ENCODE measurements around the gene KIZ.

Gene KIZ

DNA sequence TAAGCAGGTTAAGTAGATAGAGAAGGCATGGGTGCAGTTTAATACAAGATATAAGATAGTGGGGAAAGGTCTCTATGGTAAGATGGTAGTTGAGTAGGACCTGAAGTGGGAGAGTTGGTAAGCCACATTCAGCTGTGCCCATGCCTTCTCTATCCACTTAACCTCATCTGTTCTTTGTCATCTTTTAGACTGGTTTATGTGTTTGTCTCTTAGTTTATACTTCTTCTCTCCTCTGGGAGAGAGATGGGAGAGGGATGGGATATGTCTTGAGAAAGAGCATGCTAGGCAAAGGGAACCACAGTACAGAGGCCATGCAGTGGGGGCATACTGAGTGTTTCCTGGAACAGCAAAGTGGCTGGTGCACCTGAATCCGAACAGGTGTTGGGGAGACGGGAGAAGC is 46.7 kb downstream of the KIZ start:
- no peaks in the 10 kb centered on the region for H3K36me3 ChIP-seq (ENCODE audit: control insufficient read depth, insufficient read depth, low read length)
- no peak overlapping the region for H3K27ac ChIP-seq (ENCODE audit: insufficient read depth, low read length, poor library complexity, severe bottlenecking)
- H3K4me3 ChIP-seq (ENCODE audit: insufficient read depth, low read depth, low read length, poor library complexity, severe bottlenecking) = no peak overlapping the region
- H3K27me3 ChIP-seq (replicated peaks; ENCODE audit: control insufficient read depth, insufficient read depth, low read length, poor library complexity, severe bottlenecking) = no peaks in the 10 kb centered on the region
- H3K9me3 ChIP-seq (ENCODE audit: control insufficient read depth, low read length) = no peaks in the 10 kb centered on the region
- H3K4me1 ChIP-seq (ENCODE audit: control insufficient read depth, insufficient read depth, low read length, poor library complexity, severe bottlenecking) = no peaks in the 10 kb centered on the region
- no peak for DNase-seq

DNA sequence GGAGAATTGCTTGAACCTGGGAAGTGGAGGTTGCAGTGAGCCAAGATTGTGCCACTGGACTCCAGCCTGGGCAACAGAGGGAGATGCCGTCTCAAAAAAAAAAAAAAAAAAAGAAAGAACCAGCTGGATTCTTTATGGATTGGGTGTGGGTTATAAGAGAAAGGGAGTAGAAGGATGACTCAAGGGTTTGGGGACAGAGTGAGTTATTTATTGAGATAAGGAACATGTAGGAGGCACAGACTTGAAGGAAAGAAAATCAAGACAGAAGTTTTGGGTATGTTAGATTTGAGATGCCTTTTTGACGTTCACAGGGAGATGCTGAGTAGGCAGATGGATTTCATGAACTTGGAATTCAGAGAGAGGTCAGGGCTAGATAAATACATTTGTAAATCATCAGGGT is 47.6 kb downstream of the KIZ start:
- H3K9me3 ChIP-seq (ENCODE audit: control insufficient read depth, low read length) = no peaks in the 10 kb centered on the region
- H3K27ac ChIP-seq (ENCODE audit: insufficient read depth, low read length, poor library complexity, severe bottlenecking) = no peak overlapping the region
- H3K4me1 ChIP-seq (ENCODE audit: control insufficient read depth, insufficient read depth, low read length, poor library complexity, severe bottlenecking) = no peaks in the 10 kb centered on the region
- H3K4me3 ChIP-seq (ENCODE audit: insufficient read depth, low read depth, low read length, poor library complexity, severe bottlenecking) = no peak overlapping the region
- H3K36me3 ChIP-seq (ENCODE audit: control insufficient read depth, insufficient read depth, low read length) = no peaks in the 10 kb centered on the region
- no peaks in the 10 kb centered on the region for H3K27me3 ChIP-seq (replicated peaks; ENCODE audit: control insufficient read depth, insufficient read depth, low read length, poor library complexity, severe bottlenecking)
- no peak for DNase-seq

DNA sequence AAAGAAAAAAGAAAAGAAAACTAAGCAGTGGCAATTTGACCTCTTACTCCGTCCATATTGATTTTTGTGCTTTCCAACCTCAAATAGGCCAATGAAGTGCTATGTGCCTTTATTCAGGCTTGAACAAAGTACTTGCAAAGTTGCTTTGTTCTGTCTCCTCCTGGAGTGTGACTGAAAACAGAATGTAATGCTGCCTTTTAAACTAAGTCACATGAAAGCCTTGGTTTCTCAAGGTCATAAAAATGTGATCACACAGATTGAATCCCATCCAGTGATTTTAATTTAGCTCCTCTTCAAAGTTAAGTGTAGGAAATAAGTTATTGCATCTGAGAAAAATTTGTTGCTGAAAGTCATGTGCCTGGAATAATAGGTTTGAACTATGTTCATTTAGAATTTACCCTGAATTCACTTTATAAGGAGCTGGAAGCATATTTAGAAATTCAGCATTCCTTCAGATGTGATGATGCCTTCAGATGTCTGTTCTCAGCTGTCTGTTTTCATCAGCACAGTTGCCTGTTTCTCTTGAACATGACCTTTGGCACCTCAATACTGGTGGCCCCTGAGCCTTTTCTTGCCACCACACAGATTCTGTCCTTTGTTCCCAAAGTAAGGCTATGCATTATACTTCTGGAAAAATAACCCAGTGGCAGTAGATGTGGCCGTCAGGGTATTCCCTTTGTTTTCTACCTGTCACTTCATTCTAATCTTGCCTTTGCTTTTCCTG is 48.8 kb downstream of the KIZ start:
- H3K27ac ChIP-seq (ENCODE audit: insufficient read depth, low read length, poor library complexity, severe bottlenecking) = no peak overlapping the region
- no peaks in the 10 kb centered on the region for H3K27me3 ChIP-seq (replicated peaks; ENCODE audit: control insufficient read depth, insufficient read depth, low read length, poor library complexity, severe bottlenecking)
- no peak overlapping the region for H3K4me3 ChIP-seq (ENCODE audit: insufficient read depth, low read depth, low read length, poor library complexity, severe bottlenecking)
- DNase-seq = no peak
- H3K36me3 ChIP-seq (ENCODE audit: control insufficient read depth, insufficient read depth, low read length) = no peaks in the 10 kb centered on the region
- H3K4me1 ChIP-seq (ENCODE audit: control insufficient read depth, insufficient read depth, low read length, poor library complexity, severe bottlenecking) = no peaks in the 10 kb centered on the region
- H3K9me3 ChIP-seq (ENCODE audit: control insufficient read depth, low read length) = no peaks in the 10 kb centered on the region

DNA sequence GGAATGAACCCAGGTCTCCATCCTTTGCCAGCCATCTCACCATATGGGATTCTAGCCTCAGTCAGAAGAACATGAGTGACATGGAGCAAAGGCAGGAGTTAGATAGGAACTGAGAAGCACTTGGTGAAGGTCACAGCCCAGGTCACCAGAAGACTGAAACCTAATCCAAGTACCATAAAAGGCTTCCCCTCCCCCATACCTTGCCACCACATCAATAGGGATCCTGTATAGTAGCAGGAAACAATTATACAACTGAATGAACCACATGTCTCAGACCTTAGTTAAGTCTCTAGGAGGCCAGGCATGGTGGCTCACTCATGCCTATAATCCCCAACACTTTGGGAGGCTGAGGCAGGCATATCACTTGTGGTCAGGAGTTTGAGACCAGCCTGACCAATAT is 49.6 kb downstream of the KIZ start:
- H3K9me3 ChIP-seq (ENCODE audit: control insufficient read depth, low read length) = no peaks in the 10 kb centered on the region
- H3K27ac ChIP-seq (ENCODE audit: insufficient read depth, low read length, poor library complexity, severe bottlenecking) = no peak overlapping the region
- no peak for DNase-seq
- no peak overlapping the region for H3K4me3 ChIP-seq (ENCODE audit: insufficient read depth, low read depth, low read length, poor library complexity, severe bottlenecking)
- no peaks in the 10 kb centered on the region for H3K36me3 ChIP-seq (ENCODE audit: control insufficient read depth, insufficient read depth, low read length)
- no peaks in the 10 kb centered on the region for H3K27me3 ChIP-seq (replicated peaks; ENCODE audit: control insufficient read depth, insufficient read depth, low read length, poor library complexity, severe bottlenecking)
- H3K4me1 ChIP-seq (ENCODE audit: control insufficient read depth, insufficient read depth, low read length, poor library complexity, severe bottlenecking) = no peaks in the 10 kb centered on the region

DNA sequence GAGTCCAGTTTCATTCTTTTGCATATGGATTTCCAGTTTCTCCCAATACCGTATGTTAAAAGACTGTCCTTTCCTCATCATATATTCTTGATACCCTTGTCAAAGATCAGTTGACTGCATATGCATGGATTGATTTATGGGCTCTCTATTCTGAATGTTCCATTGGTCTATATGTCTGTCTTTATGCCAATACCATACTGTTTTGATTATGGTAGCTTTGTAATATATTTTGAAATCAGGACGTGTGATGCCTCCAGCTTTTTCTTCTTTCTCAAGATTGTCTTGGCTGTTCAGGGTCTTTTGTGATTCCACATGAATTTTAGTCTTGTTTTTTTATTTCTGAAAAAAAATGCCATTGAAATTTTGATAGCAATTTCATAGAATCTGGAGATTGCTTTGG is 51.9 kb downstream of the KIZ start:
- Histone ChIP-seq H3K27ac (ENCODE audit: insufficient read depth, low read length, poor library complexity, severe bottlenecking) (no peak overlapping the region), H3K36me3 (ENCODE audit: control insufficient read depth, insufficient read depth, low read length) (no peaks in the 10 kb centered on the region), H3K4me3 (ENCODE audit: insufficient read depth, low read depth, low read length, poor library complexity, severe bottlenecking) (no peak overlapping the region), H3K27me3 (replicated peaks; ENCODE audit: control insufficient read depth, insufficient read depth, low read length, poor library complexity, severe bottlenecking) (no peaks in the 10 kb centered on the region), H3K9me3 (ENCODE audit: control insufficient read depth, low read length) (no peaks in the 10 kb centered on the region), H3K4me1 (ENCODE audit: control insufficient read depth, insufficient read depth, low read length, poor library complexity, severe bottlenecking) (no peaks in the 10 kb centered on the region)
- DNase-seq = no peak

DNA sequence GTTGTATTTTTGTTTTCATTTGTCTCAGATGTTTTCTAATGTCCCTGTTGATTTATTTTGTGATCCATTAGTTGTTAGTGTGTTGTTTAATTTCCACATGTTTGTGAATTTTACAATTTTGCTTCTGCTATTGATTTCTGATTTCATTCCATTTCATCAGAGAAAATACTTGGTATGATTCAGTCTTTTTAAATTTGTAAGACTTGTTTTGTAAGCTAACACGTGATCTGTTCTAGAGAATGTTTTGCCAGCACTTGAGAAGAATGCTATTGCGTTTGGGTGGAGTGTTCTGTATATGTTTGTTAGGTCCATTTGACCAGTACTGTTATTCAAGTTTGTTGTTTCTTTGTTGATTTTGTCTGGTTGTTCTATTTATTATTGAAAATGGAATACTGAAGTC is 53.9 kb downstream of the KIZ start:
- H3K4me3 ChIP-seq (ENCODE audit: insufficient read depth, low read depth, low read length, poor library complexity, severe bottlenecking) = no peak overlapping the region
- H3K4me1 ChIP-seq (ENCODE audit: control insufficient read depth, insufficient read depth, low read length, poor library complexity, severe bottlenecking) = no peaks in the 10 kb centered on the region
- no peaks in the 10 kb centered on the region for H3K27me3 ChIP-seq (replicated peaks; ENCODE audit: control insufficient read depth, insufficient read depth, low read length, poor library complexity, severe bottlenecking)
- H3K36me3 ChIP-seq (ENCODE audit: control insufficient read depth, insufficient read depth, low read length) = no peaks in the 10 kb centered on the region
- H3K9me3 ChIP-seq (ENCODE audit: control insufficient read depth, low read length) = no peaks in the 10 kb centered on the region
- DNase-seq = no peak
- H3K27ac ChIP-seq (ENCODE audit: insufficient read depth, low read length, poor library complexity, severe bottlenecking) = no peak overlapping the region

DNA sequence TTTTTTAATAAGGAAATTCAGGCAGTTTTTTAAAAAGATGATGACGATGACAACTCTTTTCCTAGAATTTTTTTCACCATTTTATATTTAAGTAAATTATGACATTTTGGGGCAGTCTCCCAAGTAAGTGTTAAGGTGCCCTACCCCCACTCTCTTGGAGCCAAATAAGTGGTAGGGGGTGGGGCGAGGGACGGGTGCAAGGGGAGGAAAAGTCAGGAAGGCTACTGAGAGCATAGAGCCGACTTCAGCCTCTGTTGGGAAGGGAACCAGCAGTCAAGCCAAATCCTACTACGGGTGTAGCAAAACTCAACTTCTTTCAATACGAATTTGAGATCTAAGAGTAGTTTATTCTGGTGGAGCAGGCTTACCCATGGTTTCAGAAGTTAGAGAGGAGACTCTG is 54.4 kb downstream of the KIZ start:
- no peaks in the 10 kb centered on the region for H3K4me1 ChIP-seq (ENCODE audit: control insufficient read depth, insufficient read depth, low read length, poor library complexity, severe bottlenecking)
- no peaks in the 10 kb centered on the region for H3K27me3 ChIP-seq (replicated peaks; ENCODE audit: control insufficient read depth, insufficient read depth, low read length, poor library complexity, severe bottlenecking)
- no peak for DNase-seq

DNA sequence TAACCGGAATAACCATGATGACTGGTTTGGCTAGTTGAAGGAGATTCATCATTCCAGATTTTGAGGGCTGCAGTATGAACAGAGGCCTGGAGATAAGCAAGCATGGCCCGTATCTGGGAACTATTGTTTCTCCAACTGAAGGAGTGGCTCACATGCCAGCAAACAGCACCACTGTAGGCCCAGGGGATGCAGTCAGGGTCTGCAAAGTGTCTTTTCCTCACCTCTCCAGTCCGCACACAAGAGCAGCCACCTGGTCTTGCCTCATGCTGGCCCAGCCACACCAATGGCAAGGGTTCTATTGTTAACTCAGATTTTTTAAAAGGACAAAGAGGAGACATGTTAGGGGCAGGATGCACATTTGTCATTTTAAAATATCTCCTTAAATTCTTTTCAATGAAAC is 55.1 kb downstream of the KIZ start:
- no peak overlapping the region for H3K4me3 ChIP-seq (ENCODE audit: insufficient read depth, low read depth, low read length, poor library complexity, severe bottlenecking)
- no peak for DNase-seq
- no peaks in the 10 kb centered on the region for H3K4me1 ChIP-seq (ENCODE audit: control insufficient read depth, insufficient read depth, low read length, poor library complexity, severe bottlenecking)
- H3K27me3 ChIP-seq (replicated peaks; ENCODE audit: control insufficient read depth, insufficient read depth, low read length, poor library complexity, severe bottlenecking) = no peaks in the 10 kb centered on the region
- H3K27ac ChIP-seq (ENCODE audit: insufficient read depth, low read length, poor library complexity, severe bottlenecking) = no peak overlapping the region
- no peaks in the 10 kb centered on the region for H3K9me3 ChIP-seq (ENCODE audit: control insufficient read depth, low read length)
- no peaks in the 10 kb centered on the region for H3K36me3 ChIP-seq (ENCODE audit: control insufficient read depth, insufficient read depth, low read length)

More for the DNA sequence above, 54.4 kb downstream of the KIZ start:
- Histone ChIP-seq H3K36me3 (ENCODE audit: control insufficient read depth, insufficient read depth, low read length) (no peaks in the 10 kb centered on the region), H3K27ac (ENCODE audit: insufficient read depth, low read length, poor library complexity, severe bottlenecking) (no peak overlapping the region), H3K4me3 (ENCODE audit: insufficient read depth, low read depth, low read length, poor library complexity, severe bottlenecking) (no peak overlapping the region), H3K9me3 (ENCODE audit: control insufficient read depth, low read length) (no peaks in the 10 kb centered on the region)

DNA sequence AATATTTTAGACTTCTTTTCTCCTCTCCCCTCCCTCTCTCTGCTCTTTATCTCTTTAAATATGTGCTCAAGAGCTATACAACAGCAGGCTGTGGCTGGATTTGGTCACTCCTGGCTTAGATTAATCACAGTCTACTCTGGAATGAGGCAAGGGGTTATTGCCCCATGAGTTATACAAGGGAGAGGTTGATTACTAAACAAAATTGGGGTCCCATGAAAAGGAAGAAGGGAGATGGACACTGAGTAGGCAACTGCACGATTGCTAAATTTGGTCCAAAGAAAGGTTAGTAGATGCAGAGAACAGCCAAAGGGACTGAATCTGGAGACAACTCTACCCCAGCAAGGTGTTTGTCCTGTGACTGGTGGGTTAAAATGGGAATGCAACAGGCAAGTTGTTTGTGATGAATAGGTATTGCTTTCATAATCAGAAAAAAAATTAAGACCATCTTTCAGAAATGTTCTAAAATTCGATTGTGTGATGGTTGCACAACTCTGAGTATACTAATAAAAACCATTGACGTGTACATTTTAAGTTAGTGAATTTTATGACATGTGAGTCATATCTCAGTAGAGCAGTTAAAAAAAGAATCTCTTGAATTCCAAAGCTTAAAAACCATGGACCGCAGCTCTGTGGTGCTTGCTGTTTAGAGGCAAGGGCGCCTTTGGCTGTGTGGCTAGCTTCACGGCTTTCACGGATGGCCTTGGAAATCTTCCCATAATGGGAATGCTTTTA is 57.1 kb downstream of the KIZ start:
- H3K9me3 ChIP-seq (ENCODE audit: control insufficient read depth, low read length) = no peaks in the 10 kb centered on the region
- H3K4me3 ChIP-seq (ENCODE audit: insufficient read depth, low read depth, low read length, poor library complexity, severe bottlenecking) = no peak overlapping the region
- H3K27me3 ChIP-seq (replicated peaks; ENCODE audit: control insufficient read depth, insufficient read depth, low read length, poor library complexity, severe bottlenecking) = no peaks in the 10 kb centered on the region
- no peaks in the 10 kb centered on the region for H3K4me1 ChIP-seq (ENCODE audit: control insufficient read depth, insufficient read depth, low read length, poor library complexity, severe bottlenecking)
- DNase-seq = no peak
- no peaks in the 10 kb centered on the region for H3K36me3 ChIP-seq (ENCODE audit: control insufficient read depth, insufficient read depth, low read length)
- no peak overlapping the region for H3K27ac ChIP-seq (ENCODE audit: insufficient read depth, low read length, poor library complexity, severe bottlenecking)

DNA sequence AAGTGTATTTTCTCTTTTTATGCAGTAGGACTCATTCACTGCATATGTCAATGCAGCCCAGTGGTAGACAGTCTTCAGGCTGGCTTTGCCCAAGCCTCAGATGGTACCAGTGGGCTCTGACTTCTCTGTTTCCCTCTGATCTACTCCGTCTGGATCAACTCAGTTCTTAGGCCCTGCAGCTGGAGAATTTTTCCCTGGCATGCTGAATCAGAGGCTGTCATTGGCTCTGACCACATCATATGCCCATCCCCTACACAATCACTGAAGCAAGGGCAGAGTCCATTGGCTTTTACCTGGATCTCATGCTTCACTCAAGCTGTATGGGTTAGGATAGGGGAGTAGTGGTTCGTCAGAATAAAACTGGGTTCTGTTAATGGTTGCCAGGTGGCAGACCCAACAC is 57.8 kb downstream of the KIZ start:
- Histone ChIP-seq H3K27ac (ENCODE audit: insufficient read depth, low read length, poor library complexity, severe bottlenecking) (no peak overlapping the region), H3K36me3 (ENCODE audit: control insufficient read depth, insufficient read depth, low read length) (no peaks in the 10 kb centered on the region), H3K4me3 (ENCODE audit: insufficient read depth, low read depth, low read length, poor library complexity, severe bottlenecking) (no peak overlapping the region), H3K27me3 (replicated peaks; ENCODE audit: control insufficient read depth, insufficient read depth, low read length, poor library complexity, severe bottlenecking) (no peaks in the 10 kb centered on the region), H3K9me3 (ENCODE audit: control insufficient read depth, low read length) (no peaks in the 10 kb centered on the region), H3K4me1 (ENCODE audit: control insufficient read depth, insufficient read depth, low read length, poor library complexity, severe bottlenecking) (no peaks in the 10 kb centered on the region)
- DNase-seq = no peak
